Measurements from ENCODE around the gene FCAMR.

The FCAMR gene

DNA sequence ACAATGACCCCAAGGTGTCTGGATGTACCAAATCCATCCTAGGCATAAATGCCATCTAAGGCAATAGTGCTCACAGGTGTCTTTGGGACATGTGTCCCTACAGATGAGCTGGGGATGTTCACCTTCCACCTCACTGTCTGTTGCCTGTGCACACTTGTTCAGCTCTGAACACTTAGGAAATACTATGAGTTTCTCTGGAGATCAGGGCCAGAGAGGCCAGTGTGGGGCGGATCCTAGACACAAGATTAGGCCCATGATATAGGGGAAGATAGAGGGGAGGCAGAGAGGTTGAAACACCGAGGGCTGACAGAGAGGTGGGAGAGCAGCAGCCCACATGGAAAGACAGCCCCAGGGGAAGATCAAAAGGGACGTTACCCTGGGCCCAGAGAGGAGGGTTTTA lies 36.7 kb upstream of the FCAMR start:
- Histone ChIP-seq H2AFZ (ENCODE audit: low read depth, low read length) (no peak overlapping the region), H3K36me3 (ENCODE audit: insufficient read depth, low read length) (no peaks in the 10 kb centered on the region), H3K9me3 (ENCODE audit: low read length) (no peaks in the 10 kb centered on the region), H3K4me3 (ENCODE audit: low read length) (no peak overlapping the region), H3K27me3 (ENCODE audit: insufficient read depth, low read length) (peaks cover 41% of the 10 kb centered on the region), H3K4me1 (ENCODE audit: insufficient read depth, low read length) (no peaks in the 10 kb centered on the region)

DNA sequence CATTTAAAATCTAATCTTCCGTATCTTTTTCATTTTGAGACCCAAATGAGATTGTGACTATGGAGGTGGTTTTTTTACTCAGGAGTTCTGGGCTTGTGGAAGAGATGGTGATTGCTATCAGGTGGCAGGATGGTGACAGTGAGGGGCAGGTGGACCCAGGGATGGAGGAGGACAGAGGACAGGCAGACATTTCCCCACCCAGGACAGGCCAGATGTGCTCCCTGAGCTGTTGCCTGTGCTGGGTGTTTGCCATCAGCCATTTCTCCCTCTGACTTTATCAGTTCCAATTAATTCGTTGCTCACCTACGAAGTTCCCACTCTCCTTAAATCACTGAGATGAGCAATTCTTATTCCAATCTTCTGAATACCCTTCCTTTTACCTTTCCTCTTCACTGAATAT lies 35.8 kb upstream of the FCAMR start:
- H3K9me3 ChIP-seq (ENCODE audit: low read length): no peaks in the 10 kb centered on the region
- peaks cover 45% of the 10 kb centered on the region for H3K27me3 ChIP-seq (ENCODE audit: insufficient read depth, low read length)
- H2AFZ ChIP-seq (ENCODE audit: low read depth, low read length): no peak overlapping the region
- H3K4me3 ChIP-seq (ENCODE audit: low read length): no peak overlapping the region
- H3K4me1 ChIP-seq (ENCODE audit: insufficient read depth, low read length): no peaks in the 10 kb centered on the region
- no peaks in the 10 kb centered on the region for H3K36me3 ChIP-seq (ENCODE audit: insufficient read depth, low read length)

DNA sequence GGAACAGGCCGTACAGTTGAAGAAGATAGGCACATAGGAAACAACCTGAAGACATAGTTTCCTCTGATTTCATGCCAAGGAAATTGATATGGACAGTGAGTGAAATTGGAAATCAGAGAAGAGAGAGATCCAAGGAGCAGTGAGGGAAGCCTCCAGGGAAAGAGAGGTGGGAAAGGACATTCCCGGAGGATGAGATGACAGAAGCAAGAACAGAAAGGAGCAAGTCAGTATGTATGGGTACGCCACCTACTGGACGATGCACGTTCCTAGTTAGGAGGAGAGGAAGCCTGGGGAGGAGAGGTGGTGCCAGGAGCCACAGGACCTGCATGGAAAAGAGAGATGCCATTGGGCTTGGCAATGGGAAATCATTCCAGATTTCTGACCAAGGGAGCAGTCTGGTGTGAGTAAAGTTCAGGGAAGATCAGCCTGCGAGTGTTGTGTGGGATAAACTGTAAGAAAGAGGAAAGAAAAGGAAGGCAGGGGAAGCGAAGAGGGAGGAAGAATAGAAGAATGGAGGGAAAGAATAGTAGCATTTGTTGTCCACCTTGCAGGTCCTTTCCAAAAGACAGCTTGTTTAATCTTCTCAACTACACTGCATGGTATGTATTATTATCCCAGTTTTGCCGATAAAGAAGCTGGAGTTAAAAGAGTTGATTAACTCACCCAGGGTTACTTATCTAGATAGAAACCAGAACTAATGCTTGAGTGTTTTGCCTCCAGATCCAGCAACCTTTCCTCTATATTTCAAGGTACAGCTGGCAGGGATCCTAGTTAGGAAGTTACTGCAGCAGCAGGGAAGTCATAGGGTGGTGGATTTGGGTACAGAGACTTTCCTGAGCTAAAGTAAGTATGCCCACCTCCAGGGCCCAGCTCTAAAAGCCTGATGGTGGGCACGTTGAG lies 34.9 kb upstream of the FCAMR start:
- Histone ChIP-seq H3K36me3 (ENCODE audit: insufficient read depth, low read length) (no peaks in the 10 kb centered on the region), H2AFZ (ENCODE audit: low read depth, low read length) (no peak overlapping the region), H3K27me3 (ENCODE audit: insufficient read depth, low read length) (peaks cover 40% of the 10 kb centered on the region), H3K4me3 (ENCODE audit: low read length) (no peak overlapping the region), H3K9me3 (ENCODE audit: low read length) (no peaks in the 10 kb centered on the region), H3K4me1 (ENCODE audit: insufficient read depth, low read length) (no peaks in the 10 kb centered on the region)

DNA sequence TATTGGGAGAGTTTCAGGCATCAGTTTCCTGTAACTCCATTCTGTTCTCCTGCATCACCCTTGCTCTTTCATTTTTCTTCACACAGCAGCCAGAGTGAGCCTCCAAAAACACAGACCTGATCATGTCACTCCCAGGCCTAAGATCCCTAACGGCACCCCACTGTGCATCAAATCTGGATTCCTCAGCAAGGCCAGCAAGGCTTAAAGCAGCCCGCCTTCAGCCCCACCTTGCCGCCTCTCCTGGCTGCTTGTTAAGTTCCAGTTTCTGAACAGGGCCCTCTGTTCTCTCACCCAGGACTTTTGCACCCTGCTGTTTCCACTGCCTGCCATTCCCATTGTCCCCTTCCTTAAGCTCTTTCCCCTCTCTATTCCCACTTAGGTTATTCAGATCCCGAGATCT lies 33.0 kb upstream of the FCAMR start:
- H3K9me3 ChIP-seq (ENCODE audit: low read length): no peaks in the 10 kb centered on the region
- peaks cover 24% of the 10 kb centered on the region for H3K27me3 ChIP-seq (ENCODE audit: insufficient read depth, low read length)
- no peak overlapping the region for H2AFZ ChIP-seq (ENCODE audit: low read depth, low read length)
- no peak overlapping the region for H3K4me3 ChIP-seq (ENCODE audit: low read length)
- no peaks in the 10 kb centered on the region for H3K4me1 ChIP-seq (ENCODE audit: insufficient read depth, low read length)
- no peaks in the 10 kb centered on the region for H3K36me3 ChIP-seq (ENCODE audit: insufficient read depth, low read length)

DNA sequence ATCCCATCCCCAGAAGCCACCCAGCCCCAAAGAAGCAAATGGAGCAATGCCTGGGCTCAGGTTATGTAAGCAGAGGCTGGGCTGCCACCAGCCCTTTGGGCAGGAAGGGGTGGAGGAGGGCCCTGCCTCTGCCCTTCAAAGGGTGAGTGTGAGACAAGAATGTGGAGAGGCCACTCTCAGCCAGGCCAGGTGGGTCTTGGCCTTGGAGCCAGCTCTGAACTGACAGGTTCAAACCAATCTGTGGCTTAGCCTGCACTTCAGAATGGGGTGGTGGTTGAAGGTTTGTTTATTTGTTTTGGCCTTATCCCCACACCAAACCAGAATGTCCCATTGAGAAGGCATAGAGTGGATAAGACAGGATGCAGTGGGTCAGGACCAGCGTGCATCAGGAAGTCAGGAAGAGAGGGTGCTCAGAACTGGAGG lies 32.5 kb upstream of the FCAMR start:
- Histone ChIP-seq H3K4me1 (ENCODE audit: insufficient read depth, low read length) (no peaks in the 10 kb centered on the region), H2AFZ (ENCODE audit: low read depth, low read length) (no peak overlapping the region), H3K4me3 (ENCODE audit: low read length) (no peak overlapping the region), H3K9me3 (ENCODE audit: low read length) (no peaks in the 10 kb centered on the region), H3K36me3 (ENCODE audit: insufficient read depth, low read length) (no peaks in the 10 kb centered on the region), H3K27me3 (ENCODE audit: insufficient read depth, low read length) (peaks cover 22% of the 10 kb centered on the region)

DNA sequence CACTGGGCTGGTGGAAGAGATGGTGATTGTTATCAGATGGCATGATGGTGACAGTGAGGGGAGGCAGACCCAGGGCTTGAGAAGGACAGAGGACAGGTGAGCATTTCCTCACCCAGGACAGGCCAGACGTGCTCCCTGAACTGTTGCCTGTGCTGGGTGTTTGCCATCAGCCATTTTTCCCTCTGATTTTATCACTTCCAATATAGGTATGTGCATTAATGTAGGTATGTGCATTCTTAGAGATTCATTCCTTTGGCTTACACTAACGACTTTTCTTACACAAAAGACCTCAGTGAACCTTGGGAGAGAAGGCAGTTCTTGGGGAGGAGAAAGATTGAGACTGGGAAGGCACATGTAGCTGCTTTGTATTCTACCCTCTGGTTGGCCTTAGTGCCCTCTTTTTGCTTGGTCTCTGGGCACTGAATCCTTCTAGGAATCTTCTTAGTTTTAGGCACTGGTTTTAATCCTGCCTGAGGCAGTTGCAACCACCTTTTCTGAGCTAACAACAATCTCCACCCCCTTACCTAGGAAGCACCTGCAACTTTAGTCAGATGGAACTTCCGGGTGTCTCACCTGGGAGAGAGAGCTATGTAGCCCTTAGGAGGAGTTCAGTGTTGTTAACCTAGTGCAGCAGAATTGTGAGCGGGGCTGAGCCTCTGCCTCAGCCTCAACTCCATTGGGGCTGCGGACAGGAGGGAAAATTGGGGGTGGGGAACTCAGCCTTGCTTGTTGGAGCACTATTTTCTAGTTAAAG lies 31.4 kb upstream of the FCAMR start:
- Histone ChIP-seq H3K9me3 (ENCODE audit: low read length) (no peaks in the 10 kb centered on the region), H3K4me3 (ENCODE audit: low read length) (no peak overlapping the region), H3K4me1 (ENCODE audit: insufficient read depth, low read length) (no peaks in the 10 kb centered on the region), H3K36me3 (ENCODE audit: insufficient read depth, low read length) (no peaks in the 10 kb centered on the region), H3K27me3 (ENCODE audit: insufficient read depth, low read length) (peaks cover 15% of the 10 kb centered on the region), H2AFZ (ENCODE audit: low read depth, low read length) (no peak overlapping the region)

DNA sequence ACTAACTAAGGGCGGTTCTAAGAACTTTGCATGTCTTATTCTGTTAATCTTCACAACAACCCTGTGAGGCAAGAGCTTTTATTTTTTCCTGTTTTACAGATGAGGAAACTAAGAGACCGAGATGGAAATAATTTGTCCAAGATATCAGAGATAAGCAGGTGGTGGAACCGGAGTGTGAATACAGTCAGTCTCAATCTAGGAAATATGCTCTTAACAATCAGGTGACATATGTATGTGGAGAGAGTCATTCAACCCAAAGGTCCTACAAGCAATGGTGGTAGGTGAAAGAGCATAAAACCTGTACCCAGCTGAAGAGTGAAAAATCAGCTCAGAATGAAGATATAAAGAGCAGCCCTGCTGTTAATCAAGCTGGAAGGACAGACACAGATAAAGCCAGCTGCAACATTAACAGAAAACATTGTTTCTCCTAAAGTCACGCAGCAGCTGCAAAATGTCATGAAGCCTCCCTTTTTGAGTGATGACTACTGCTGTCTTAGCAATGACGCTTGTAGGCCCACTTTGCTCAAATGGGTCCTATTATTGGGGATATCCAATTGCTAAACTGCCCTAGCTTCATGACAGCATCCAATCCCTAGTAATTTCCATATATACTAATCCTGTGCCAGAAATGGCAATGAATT lies 30.5 kb upstream of the FCAMR start:
- H3K9me3 ChIP-seq (ENCODE audit: low read length): no peaks in the 10 kb centered on the region
- no peaks in the 10 kb centered on the region for H3K36me3 ChIP-seq (ENCODE audit: insufficient read depth, low read length)
- no peaks in the 10 kb centered on the region for H3K4me1 ChIP-seq (ENCODE audit: insufficient read depth, low read length)
- H3K4me3 ChIP-seq (ENCODE audit: low read length): no peak overlapping the region
- peaks cover 15% of the 10 kb centered on the region for H3K27me3 ChIP-seq (ENCODE audit: insufficient read depth, low read length)
- H2AFZ ChIP-seq (ENCODE audit: low read depth, low read length): no peak overlapping the region

DNA sequence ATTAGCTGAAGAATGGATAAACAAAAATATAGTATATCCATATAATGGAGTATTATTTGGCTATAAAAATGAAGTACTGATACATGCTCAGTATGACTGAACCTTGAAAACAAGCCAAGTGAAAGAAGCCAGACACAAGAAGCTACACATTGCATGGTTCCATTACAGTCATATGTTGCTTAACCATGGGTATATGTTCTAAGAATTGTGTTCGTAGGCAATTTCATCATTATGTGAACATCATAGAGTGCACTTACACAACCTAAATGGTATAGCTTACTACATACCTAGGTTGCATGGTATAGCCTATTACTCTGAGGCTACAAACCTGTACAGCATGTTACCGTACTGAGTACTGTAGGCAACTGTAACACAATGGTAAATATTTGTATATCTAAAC lies 28.6 kb upstream of the FCAMR start:
- Histone ChIP-seq H3K9me3 (ENCODE audit: low read length) (no peaks in the 10 kb centered on the region), H3K36me3 (ENCODE audit: insufficient read depth, low read length) (no peaks in the 10 kb centered on the region), H2AFZ (ENCODE audit: low read depth, low read length) (no peak overlapping the region), H3K4me1 (ENCODE audit: insufficient read depth, low read length) (no peaks in the 10 kb centered on the region), H3K4me3 (ENCODE audit: low read length) (no peak overlapping the region), H3K27me3 (ENCODE audit: insufficient read depth, low read length) (peaks cover 18% of the 10 kb centered on the region)

DNA sequence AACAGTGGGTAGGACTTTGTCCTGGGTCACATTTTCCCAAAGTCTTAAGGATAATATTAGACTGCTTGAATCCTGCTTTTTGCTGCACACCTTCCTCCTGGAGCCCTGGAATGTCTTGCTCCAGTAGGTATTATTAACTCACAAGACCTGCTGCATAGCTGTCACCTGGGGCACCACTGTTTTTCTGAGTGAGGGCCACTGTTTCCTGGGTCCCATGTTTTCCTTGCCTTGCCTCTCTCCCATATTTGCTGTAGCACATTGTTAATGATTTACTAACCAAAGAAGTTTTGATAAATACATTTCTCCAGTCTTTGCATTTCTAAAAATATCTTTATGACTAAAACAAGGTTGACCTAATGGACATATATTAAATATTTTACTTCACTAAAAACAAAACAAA lies 22.5 kb upstream of the FCAMR start:
- H3K27me3 ChIP-seq (ENCODE audit: insufficient read depth, low read length): peaks cover 17% of the 10 kb centered on the region
- no peaks in the 10 kb centered on the region for H3K4me1 ChIP-seq (ENCODE audit: insufficient read depth, low read length)
- no peak overlapping the region for H3K4me3 ChIP-seq (ENCODE audit: low read length)
- no peaks in the 10 kb centered on the region for H3K36me3 ChIP-seq (ENCODE audit: insufficient read depth, low read length)
- H3K9me3 ChIP-seq (ENCODE audit: low read length): no peaks in the 10 kb centered on the region
- H2AFZ ChIP-seq (ENCODE audit: low read depth, low read length): no peak overlapping the region

DNA sequence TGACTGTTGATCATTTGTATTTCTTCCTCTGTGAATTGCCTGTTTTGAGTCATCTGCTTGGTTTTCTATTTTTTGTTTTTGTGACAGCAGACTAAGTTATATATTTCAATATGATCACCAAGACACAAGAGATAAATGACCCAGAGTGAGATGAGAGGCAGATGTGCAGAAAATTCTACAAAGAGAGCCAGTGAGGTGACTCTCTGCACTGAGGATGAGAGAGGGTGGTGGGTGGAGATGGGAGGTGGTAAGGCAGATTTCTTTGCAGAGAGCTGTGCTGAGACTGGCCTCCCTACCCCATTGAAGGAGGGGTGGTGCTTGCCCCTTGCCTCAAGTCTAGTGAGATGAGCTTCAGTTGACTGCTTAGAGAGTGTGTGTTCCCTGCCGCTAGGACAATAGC lies 17.6 kb upstream of the FCAMR start:
- no peaks in the 10 kb centered on the region for H3K4me1 ChIP-seq (ENCODE audit: insufficient read depth, low read length)
- no peaks in the 10 kb centered on the region for H3K36me3 ChIP-seq (ENCODE audit: insufficient read depth, low read length)
- H3K4me3 ChIP-seq (ENCODE audit: low read length): no peak overlapping the region
- H2AFZ ChIP-seq (ENCODE audit: low read depth, low read length): no peak overlapping the region
- peaks cover 29% of the 10 kb centered on the region for H3K27me3 ChIP-seq (ENCODE audit: insufficient read depth, low read length)
- H3K9me3 ChIP-seq (ENCODE audit: low read length): no peaks in the 10 kb centered on the region

DNA sequence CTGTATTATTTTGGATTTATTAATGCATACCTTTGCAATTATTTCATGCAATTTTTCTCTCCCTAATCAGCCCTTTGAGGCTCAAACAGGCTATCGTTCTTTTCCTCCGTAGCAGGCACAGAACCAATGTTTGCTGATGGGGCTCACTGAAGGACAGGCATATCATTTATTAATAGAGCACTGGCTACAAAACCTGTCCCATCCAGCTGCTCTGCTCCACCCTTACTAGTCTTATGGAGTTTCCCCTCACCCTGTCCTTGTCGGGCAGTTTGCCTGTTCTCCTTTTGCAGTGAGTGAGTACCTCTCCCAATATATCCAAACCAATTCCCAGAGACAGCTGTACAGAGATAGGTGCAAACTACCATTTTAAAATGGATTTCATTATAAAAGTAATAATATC lies 16.6 kb upstream of the FCAMR start:
- H3K36me3 ChIP-seq (ENCODE audit: insufficient read depth, low read length): no peaks in the 10 kb centered on the region

DNA sequence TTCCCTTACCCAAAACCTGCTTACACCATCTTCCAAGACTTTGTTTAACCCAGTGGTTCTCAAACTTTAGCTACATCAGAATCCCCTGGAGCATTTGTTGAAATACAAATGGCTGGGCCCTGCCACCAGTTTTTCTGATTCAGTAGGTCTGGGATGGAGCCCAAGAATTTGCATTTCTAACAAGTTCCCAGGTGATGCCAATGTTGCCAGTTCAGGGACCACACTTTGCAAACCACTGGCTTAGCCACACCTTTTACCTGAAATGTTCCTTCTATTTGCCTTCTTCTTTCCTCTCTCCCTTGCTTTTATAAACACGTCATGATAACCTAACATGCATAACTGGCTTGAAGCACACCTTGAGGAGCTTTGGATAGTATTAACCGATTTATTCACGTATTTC lies 16.1 kb upstream of the FCAMR start:
- no peaks in the 10 kb centered on the region for H3K9me3 ChIP-seq (ENCODE audit: low read length)
- H2AFZ ChIP-seq (ENCODE audit: low read depth, low read length): no peak overlapping the region
- H3K36me3 ChIP-seq (ENCODE audit: insufficient read depth, low read length): no peaks in the 10 kb centered on the region
- no peaks in the 10 kb centered on the region for H3K4me1 ChIP-seq (ENCODE audit: insufficient read depth, low read length)
- H3K4me3 ChIP-seq (ENCODE audit: low read length): no peak overlapping the region
- H3K27me3 ChIP-seq (ENCODE audit: insufficient read depth, low read length): peaks cover 29% of the 10 kb centered on the region

More for the DNA sequence above, 16.6 kb upstream of the FCAMR start:
- Histone ChIP-seq H3K4me1 (ENCODE audit: insufficient read depth, low read length) (no peaks in the 10 kb centered on the region), H3K4me3 (ENCODE audit: low read length) (no peak overlapping the region), H3K9me3 (ENCODE audit: low read length) (no peaks in the 10 kb centered on the region), H2AFZ (ENCODE audit: low read depth, low read length) (no peak overlapping the region), H3K27me3 (ENCODE audit: insufficient read depth, low read length) (peaks cover 29% of the 10 kb centered on the region)

DNA sequence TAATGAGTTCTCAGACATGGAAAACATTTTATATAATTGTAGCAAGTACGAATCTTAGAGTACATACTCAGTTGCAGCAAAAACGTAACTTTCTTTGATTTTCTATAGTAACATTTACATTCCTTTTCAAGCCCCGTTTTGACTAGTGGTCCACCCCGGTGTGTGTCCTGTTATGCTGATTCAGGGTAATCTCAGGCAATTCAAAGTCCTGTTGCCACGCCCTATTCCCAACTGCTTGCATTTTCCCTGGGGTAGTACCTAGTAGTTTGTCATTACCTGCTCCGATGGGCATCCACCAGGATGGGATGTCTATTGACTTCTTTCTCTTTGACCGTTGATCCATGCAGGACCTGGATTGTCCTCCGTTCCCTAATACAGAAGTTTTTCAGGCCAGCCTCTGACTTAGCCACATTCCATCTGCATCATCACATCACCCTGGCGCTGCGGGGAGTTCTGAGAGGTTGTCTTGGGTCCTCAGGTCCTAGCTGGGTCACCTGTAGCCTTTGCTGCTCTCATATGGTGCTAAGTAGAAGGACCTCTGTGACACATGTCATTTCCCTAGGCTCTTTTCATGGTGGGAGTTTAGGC lies 15.0 kb upstream of the FCAMR start:
- no peak overlapping the region for H2AFZ ChIP-seq (ENCODE audit: low read depth, low read length)
- H3K4me1 ChIP-seq (ENCODE audit: insufficient read depth, low read length): no peaks in the 10 kb centered on the region
- no peak overlapping the region for H3K4me3 ChIP-seq (ENCODE audit: low read length)
- H3K36me3 ChIP-seq (ENCODE audit: insufficient read depth, low read length): no peaks in the 10 kb centered on the region
- no peaks in the 10 kb centered on the region for H3K9me3 ChIP-seq (ENCODE audit: low read length)
- peaks cover 29% of the 10 kb centered on the region for H3K27me3 ChIP-seq (ENCODE audit: insufficient read depth, low read length)
